Esophagus muscularis mucosa (tissue), 4 donors: ENCODE data around the gene SLC16A12.
"Not testable (repeated sequence)": the region's sequence is repeated elsewhere in the genome, so short reads cannot be mapped to it uniquely, and the experiment has no call there.

Experiments used
- EP300 ChIP-seq: sonication (generic); formaldehyde crosslinking; IDR thresholded peaks from one replicate; pipeline ENCODE4 v1.6.1; 2017; ENCODE audit warnings: antibody characterized with exemption
- POLR2A ChIP-seq: fragments of 450-650 bp; IDR thresholded peaks from one replicate; pipeline ENCODE4 v1.6.1; 2017; ENCODE audit warnings: antibody characterized with exemption, moderate library complexity, mild to moderate bottlenecking, low read depth
- POLR2AphosphoS5 ChIP-seq, 2 donors: sonication (generic); formaldehyde crosslinking; IDR thresholded peaks; one replicate each; pipeline ENCODE4 v1.6.1; 2017; ENCODE audit warnings: antibody characterized with exemption in 2 of 2
- TF ChIP-seq, protein P1 (sequence below), 3 experiments: fragments of 200-600 bp in 2 of 3; fragments of 450-650 bp in 1 of 3; sonication (generic) in 2 of 3; IDR thresholded peaks; one replicate each; pipeline ENCODE4 v1.5.1; 2017 to 2019; ENCODE audit warnings: antibody characterized with exemption in 3 of 3, mild to moderate bottlenecking in 2 of 3, moderate library complexity in 1 of 3

DNA sequence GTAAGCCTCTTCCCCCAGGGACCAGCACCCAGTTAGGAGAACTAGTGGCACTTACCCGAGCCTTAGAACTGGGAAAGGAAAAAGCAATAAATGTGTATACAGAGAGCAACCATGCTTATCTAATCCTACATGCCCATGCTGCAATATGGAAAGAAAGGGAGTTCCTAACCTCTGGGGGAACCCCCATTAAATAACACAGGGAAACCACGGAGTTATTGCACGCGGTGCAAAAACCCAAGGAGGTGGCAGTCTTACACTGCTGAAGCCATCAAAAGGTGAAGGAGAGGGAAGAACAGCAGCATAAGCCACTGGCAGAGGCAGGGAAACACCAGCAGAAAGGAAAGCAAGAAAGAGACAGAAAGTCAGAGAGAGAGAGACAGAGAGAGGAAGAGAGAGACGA lies 124.8 kb downstream of the SLC16A12 start:
- not testable (repeated sequence) for TF ChIP-seq POLR2AphosphoS5 (IDR thresholded peaks at IDR 0.05); POLR2A; EP300
- TF ChIP-seq, protein P1, sequence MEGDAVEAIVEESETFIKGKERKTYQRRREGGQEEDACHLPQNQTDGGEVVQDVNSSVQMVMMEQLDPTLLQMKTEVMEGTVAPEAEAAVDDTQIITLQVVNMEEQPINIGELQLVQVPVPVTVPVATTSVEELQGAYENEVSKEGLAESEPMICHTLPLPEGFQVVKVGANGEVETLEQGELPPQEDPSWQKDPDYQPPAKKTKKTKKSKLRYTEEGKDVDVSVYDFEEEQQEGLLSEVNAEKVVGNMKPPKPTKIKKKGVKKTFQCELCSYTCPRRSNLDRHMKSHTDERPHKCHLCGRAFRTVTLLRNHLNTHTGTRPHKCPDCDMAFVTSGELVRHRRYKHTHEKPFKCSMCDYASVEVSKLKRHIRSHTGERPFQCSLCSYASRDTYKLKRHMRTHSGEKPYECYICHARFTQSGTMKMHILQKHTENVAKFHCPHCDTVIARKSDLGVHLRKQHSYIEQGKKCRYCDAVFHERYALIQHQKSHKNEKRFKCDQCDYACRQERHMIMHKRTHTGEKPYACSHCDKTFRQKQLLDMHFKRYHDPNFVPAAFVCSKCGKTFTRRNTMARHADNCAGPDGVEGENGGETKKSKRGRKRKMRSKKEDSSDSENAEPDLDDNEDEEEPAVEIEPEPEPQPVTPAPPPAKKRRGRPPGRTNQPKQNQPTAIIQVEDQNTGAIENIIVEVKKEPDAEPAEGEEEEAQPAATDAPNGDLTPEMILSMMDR (IDR thresholded peaks at IDR 0.05), result not testable (repeated sequence)
